ENCODE results near the gene SMARCC1.
A peak's percentile ranks its signal among the peaks of the same experiment; 100 is the strongest.
"Not testable (repeated sequence)": the region's sequence is repeated elsewhere in the genome, so short reads cannot be mapped to it uniquely, and the experiment has no call there.

The SMARCC1 gene

DNA sequence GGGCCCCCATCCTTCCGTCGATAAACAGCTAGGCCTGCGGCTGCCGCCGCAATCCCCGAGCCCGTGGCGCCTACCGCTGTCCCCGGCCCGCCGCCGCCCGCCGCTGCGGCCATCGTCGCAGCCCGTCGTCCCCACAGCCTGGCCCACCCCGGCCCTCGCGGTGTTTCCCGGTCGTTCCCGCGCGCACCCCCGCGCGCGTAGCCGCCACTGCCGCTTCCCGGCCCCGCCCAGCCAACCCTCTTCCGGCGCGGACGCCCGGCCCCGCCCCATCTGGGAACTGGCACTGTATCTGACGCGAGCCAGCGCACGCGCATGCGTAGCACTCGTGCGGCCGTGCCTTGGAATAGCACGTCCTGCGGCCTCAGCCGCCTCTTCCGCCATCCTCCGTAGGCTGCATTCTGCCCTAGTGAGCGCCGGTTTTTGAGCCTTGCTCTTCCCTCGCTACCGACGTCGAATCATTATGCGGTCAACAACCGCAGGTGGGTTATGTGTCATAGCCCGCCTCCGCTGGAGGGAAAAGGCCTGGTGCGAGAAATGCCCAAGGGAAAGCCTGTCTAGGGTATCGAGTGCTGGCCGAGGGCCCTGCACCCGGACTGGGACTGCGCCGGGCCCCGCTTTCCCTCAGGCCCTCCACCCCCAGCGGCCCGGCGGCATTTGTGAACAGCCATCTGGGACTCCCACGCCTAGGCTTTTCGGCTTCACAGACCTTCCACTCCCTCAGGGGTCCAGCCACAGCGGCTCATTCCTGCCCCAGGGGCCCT, at the start of gene SMARCC1:
Gene SMARCC1 (minus strand): TSS at position 209 of the 761 bp plus-strand sequence. CDS start 96 bp downstream, at position 113.
- peak; percentile 93 for DNase-seq (ENCODE audit: low read depth)

DNA sequence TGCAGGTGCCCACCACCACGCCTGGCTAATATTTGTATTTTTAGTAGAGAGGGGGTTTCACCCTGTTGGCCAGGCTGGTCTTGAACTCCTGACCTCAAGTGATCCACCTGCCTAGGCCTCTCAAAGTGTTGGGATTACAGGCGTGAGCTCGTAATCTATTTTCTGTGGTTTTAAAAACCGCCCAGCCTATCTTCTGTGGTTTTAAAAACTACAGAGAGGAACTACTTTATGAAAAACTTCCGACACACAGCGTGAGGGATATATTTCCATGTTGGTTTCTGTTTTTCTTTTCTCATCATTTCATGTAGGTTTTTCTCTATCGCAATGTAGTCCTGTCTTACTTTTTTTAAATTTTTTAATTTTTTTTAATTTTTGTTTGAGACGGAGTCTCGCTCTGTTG, 47.8 kb upstream of the SMARCC1 start:
- not testable (repeated sequence) for DNase-seq (ENCODE audit: low read depth)

DNA sequence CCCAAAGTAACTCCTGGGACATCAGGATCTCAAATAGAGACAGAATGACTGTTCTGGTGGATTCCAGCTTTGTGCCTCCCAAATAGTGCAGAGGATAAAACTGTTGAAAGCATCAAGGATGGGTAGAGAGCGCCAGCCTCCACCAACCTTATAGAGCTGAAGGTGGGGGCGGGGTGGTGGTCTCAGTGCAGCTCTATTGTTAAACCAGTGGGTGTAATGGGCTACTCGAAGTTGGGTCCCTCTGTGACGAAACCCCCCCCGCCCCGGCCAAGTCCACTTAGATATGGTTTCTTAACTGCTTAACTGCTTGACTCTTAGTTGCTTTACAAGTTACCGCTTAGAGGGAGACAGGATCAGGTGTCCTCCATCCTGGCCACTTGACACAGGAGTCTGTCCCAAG, 43.9 kb upstream of the SMARCC1 start:
- no peak for DNase-seq (ENCODE audit: low read depth)

DNA sequence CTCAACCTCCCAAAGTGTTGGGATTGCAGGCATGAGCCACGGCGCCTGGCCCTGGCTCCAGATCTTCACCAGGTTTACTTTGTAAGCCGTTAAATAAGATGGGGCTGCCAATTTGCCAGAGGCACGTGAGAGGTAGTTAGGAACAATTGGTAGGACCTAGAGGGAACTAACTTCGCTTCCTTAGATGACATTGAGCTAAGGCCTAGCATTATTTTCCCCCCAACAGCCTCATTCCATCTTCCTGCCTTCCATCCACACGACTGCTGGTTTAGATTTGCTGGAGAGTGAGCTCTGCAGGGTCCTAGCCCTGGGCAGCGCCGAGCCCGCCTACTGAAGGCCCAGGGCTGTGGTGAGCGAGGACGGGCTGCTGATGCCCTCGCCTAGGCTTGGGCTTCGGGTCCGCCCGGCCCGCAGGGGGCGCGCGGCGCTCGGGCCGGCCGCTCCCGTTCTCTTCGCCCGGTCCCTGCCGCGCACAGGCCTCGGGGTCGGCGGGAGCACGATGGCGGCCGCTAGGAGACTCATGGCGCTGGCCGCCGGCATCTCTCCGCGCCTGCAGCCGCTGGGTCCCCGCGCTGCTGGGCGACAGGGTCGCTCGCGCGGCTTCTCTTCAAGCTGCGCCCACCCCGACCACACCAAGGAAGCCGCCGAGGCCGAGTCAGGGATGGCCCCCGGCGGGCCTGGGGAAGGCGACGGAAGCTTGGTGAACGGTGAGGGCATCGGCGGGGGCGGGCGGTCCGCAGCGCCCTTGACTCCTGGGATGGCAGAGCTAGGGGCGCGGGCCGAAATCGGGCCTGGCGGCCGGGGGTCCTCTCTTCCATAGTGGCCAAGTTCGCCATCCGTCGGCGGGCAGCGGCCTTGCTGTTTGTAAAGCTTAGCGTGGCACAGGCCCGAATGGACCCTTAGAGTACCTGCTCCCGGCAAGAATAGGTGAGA, 43.1 kb upstream of the SMARCC1 start:
- peak; percentile 78 for DNase-seq (ENCODE audit: low read depth)

DNA sequence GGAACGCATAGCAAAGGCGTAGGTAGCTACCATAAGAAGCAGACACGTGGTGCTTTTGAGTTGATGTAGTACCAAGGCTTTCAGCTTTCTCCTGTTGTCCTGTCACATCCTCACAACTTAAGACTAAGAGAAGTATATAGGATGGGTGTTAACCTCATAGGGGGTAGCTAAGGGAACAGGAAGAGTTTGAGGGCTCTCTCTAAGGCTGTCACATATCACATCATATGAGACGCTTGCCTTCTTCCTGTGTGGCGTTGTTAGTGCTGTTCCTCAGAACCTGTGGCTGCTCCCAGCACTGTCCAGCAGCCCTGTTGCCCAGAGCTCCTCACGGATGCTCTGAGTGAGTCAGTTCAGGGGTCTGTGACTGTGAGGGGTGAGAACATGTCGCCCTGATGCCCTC, 35.9 kb upstream of the SMARCC1 start:
- no peak for DNase-seq (ENCODE audit: low read depth)

DNA sequence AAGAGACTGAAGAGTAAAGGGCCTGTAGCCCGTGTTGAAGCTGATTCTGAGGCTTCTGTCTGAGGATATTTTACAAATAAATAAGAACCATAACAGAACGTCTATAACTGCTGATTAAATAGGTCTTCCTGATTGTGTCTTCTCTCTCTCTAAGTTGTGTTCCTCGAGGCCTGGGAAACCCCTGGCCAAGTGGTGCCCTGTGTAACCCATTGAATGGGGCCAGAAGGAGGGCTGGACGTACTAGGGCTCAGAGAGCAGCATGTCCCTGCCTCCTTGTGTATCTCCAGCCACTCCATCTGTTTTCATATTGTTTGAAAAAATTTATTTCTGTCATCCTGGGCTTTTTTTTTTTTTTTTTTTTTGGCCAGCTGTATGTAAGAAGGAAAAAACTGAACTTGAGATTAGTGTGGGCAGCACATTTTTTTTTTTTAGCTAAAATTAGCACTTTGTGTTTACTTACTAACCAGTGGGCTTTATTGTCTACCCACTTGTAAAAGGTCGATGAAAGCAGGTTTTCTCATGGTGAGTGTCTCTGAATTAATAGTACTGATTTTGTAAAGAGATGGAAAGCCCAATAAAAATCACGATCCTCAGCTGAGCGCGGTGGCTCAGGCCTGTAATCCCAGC, 32.0 kb upstream of the SMARCC1 start:
- no peak for DNase-seq (ENCODE audit: low read depth)

DNA sequence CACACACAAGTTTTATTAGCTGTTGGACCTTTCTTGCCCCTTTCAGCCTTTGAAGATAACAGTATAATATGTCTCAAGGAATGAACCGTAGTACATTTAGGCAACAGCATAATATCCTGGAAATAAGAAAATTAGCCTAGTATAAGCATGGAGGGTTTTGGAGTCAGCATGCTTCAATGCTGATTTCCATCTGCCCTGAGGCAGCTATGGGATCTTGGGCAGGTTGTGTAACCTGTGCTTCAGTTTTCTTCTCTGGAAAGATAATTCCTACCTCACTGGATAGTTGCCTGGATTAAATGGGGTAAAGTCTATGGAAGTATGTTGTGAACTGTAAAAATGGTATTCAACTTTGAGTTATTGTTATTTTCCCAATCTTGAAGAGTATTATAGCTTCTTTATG, 22.9 kb upstream of the SMARCC1 start:
- no peak for DNase-seq (ENCODE audit: low read depth)

DNA sequence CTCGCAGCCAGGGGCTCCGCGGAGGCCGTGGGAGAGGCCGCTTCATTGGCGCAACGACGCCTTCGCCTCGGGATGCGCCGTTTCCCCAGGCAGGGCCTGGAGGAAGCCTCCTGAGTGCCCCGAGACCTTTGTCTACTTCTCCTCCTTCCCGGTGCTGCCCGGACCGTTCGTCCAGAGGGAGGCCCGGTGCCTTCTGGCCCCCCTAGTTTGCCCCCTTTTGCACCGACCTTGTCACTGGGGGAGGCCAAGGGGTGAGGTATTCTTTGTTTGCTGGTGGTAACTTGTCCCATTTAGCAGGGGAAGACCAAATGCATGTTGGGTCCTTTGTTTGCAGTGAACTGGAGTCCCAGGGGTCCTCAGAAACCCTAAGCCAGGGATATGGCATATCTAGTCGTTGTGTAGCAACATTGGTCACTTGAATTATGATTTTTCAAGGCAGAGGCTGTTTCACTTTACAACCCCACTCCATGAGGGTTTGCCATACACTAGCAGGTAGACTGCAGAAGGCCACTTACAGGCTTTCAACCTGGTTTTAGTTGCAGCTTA, 21.9 kb upstream of the SMARCC1 start:
- DNase-seq (ENCODE audit: low read depth), result no peak

DNA sequence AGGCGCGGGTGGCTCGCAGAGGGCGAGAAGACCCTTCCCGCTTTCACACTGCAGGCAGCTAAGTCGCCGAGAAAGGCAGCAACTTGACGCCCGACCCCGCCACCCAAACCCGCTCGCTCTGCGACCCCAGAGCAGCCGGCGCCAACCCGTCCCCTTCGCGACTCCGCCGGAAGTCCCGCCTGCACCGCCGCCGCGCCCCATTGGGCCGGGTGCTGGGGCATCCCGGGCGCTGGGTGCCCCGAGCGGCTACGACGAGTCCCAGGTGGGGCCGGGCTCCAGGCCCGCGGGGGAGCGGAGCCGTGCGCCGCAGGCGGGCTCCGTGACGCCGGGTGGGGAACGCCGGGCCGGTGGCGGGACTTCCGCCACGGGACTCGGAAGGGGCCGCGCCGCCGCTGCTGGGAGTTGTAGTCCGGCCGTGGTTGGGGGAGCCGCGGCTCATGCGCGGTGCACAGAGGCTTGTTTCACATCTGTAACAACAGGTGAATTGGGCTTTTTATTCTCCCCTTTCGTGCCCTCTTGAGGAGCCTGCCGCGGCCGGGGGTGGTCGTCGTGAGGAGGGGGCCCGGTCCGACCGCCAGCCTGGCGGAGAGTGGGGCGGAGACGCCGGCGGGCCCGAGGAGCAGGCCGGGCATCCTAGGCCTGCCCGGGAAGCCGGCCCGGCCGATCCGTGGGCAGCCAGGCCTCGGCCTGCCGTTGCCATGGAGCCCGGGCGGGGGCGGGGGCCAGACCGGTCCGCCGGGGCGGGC, 21.2 kb upstream of the SMARCC1 start, which contains the start of gene DHX30:
Gene DHX30 (plus strand): TSS at position 405 of the 746 bp plus-strand sequence. CDS start 7,546 bp downstream, outside the sequence.
- peak; percentile 80 for DNase-seq (ENCODE audit: low read depth)

DNA sequence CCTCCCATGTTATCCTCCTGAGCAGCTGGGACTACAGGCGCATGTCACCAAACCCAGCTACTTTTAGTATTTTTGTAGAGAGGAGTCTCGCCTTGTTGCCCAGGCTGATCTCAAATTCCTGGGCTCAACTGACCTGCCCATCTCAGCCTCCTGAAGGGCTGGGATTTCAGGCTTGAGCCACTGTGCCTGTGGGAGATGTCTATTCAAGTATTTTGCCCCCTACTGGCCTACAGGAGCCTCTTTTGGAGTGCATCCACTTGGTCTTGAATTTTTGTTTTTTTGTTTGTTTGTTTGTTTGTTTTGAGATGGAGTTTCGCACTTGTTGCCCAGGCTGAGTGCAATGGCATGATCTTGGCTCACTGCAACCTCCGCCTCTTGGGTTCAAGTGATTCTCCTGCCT, 18.0 kb upstream of the SMARCC1 start:
- no peak for DNase-seq (ENCODE audit: low read depth)

DNA sequence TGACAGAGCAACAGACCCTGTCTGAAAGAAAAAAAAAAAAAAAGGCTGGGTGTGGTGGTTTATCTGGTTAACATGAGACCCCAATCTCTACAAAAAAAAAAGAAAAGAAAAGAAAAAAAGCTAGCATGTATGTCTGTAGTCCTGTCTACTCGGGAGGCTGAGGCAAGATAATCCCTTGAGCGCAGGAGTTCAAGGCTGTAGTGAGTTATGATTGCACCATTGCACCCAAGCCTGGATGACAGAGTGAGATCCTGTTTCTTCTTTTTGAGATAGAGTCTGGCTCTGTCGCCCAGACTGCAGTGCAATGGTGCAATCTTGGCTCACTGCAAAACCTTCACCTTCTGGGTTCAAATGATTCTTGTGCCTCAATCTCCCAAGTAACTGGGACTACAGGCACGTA, 12.9 kb upstream of the SMARCC1 start:
- DNase-seq (ENCODE audit: low read depth), result no peak

DNA sequence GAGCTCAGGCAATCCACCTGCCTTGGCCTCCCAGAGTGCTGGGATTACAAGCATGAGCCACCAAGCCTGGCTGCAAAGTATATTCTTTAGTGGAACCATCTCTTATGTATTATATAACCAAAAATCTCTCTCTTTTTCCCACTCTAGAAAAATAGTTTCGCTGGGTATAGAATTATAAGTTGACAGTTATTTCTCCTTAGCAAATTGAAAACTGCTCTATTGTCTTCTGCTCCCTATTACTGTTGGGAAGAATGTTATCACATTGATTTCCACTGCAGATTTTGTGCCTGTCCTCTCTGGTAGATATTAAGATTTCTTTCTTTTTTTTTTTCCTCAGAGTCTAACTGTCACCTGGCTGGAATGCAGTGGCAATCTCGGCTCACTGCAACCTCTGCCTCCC, 11.0 kb upstream of the SMARCC1 start:
- no peak for DNase-seq (ENCODE audit: low read depth)

DNA sequence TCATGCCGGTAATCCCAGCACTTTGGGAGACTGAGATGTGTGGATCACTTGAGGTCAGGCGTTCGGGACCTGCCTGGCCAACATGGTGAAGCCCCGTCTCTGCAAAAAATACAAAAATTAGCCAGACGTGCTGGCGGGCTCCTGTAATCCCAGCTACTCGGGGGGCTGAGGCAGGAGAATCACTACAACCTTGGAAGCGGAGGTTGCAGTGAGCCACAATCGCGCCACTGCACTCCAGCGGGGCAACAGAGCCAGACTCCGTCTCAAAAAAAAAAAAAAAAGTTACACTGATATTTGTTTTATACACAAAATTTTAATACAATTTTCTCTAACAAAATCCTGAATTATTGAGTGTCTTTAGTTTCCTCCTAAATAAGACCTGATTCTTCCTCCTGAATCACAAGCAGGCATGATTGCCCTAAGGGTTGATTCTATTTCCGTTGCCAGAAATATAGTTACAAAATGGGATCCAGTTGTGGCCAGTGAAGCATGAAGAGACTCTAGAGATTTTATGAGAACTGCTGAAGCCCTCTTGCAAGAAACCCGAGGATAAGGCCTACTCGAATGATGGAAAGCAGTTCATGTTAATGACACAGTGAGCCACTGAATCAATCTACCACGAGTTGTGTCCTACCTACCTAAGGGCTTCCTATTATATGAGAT, 9.6 kb upstream of the SMARCC1 start:
- no peak for DNase-seq (ENCODE audit: low read depth)

DNA sequence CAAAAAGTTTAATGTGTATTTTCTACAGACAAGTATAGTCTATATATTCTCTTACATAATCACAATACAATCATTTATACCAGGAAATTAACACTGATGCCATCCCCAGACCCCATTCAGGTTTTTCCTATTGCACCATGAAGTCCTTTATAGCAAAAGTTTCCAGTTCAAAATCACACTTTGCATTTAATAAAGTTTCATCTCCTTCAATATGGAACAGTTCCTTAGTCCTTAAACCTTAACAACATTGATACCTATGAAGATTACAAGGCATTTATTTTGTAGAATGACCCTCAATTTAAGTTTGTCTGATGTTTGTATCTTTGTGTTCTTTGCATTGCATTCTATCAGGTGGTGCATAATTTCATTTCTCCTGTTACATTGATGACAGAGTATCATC, 2.0 kb upstream of the SMARCC1 start:
- no peak for DNase-seq (ENCODE audit: low read depth)

DNA sequence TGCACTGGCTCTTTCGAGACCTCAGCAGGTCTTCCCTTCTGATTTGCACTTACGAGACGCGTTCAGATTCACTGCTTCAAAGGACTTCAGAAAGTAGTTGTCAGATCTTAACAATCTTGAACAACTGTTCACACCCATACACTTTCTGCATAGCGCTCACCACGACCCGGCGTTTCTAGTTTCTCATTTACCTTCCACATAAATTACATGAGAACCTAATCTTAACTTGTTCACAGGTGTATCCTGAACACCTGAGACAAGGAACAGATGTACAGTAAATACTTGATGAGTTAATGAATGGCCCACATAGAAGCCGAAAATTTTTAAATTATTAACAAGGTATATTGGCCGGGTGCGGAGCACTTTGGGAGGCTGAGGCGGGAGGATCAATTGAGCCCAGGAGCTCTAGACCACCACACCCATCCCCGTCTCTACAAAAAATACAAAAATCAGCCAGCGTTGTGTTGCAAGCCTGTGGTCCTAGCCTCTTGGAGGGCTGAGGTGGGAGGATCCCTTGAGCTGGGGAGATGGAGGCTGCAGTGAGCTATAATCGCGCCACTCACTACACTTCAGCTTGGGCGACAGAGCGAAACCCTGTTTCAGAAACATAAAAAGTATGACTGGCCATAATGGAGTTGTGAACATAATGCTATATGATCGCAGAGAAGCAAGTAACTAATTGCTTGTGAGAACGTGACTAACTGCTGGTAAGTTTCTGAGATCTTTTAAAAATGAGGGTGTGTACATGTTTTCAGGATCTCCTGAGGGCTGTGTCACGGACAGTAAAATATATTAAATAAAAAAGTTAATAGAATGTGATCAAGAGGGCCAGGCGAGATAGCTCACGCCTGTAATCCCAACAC, 984 bp upstream of the SMARCC1 start:
- no peak for DNase-seq (ENCODE audit: low read depth)

DNA sequence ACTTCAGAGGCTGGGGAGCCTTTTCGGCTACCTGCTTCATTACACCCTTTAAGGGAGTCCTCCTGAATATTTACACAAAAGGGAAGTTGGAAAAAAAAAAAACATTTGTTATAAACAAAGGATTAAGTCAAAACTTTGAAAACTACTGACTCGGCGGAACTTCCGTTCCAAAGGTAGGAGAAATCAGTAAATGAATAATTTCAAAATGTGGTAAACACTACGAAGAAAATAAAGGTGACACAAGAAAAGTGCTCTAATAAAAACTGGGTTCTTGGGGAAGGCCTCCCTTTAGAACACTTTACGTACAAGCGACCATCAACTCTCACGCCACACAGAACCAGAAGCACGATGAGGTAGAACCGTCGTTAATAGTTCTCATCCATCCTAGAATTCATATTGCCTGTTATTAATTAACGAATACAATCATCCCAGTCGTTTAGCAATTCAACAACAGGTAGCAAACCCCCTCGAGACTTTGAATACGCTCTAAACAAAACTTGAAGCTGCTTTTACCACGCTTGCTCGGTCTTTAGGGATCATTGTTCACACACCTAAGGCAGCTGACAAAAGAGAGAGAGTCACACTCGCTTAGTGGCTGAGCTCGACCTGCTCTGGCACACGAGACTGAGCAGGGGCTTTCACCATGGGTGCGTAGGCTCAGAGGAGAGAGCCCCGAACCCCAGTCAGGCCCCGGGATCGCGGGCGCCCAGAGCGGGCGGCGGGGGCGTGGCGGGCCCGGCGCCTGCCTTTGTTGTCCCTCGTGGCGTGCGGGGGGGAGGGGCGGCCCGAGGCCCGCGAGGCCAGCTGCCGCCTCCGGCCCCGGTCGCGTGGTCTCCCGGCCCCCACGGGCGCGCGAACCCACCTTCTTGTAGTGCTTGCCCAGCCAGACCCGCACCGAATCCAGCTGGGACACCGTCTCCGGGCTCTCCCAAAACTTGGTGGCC, 680 bp downstream of the SMARCC1 start:
- DNase-seq (ENCODE audit: low read depth), result no peak

DNA sequence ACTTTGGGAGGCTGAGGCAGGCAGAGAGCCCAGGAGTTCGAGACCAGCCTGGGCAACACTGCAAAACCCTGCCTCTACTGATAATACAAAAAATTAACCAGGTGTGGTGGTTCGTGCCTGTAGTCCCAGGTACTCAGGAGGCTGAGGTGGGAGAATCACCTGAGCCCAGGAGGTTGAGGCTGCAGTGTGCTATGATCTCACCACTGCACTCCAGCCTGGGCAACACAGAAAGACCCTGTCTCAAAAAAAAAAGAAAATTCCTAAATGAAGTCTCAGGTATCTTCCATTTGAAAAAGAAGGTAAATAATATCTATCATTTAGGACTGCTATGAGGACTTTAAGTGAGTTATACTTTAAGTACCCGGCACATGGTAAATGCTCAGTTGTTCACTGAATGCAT, 2.9 kb downstream of the SMARCC1 start:
- DNase-seq (ENCODE audit: low read depth), result no peak

DNA sequence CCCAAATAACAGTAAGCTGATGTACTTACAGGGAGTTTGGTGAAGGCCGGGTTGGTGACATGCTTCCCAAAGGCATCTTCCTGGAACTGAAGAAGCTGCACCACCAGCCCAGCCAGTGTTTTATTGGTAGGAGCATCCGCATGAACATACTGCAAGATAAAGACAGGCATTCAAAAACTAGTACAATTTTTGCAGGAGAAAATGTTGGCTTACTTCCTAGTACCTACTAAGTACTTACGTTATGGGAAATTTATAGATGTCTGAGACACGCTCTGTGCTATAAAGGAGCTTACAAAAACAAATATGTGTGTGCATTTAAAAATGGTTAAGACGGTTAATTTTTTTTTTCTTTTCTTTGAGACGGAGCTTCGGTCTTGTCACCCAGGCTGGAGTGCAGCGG, 8.9 kb downstream of the SMARCC1 start:
- DNase-seq (ENCODE audit: low read depth), result no peak

DNA sequence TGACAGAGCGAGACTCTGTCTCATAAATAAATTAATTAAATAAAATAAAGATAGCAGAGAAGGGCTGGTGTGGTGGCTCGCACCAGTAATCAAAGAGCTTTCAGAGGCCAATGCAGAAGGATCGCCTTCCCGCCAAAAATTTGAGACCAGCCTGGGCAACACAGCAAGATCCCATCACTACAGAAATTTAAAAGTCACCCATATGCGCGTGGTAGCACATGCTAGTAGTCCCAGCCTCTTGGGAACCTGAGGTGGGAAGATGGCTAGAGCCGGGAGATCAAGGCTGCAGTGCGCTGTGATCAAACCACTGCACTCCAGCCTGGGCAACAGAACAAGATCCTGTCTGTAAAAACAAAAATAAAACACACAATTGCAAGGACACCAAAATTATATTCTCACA, 9.6 kb downstream of the SMARCC1 start:
- no peak for DNase-seq (ENCODE audit: low read depth)
